ENCODE measurements around the gene ID4.
A peak's percentile ranks its signal among the peaks of the same experiment; 100 is the strongest.

The ID4 gene

DNA sequence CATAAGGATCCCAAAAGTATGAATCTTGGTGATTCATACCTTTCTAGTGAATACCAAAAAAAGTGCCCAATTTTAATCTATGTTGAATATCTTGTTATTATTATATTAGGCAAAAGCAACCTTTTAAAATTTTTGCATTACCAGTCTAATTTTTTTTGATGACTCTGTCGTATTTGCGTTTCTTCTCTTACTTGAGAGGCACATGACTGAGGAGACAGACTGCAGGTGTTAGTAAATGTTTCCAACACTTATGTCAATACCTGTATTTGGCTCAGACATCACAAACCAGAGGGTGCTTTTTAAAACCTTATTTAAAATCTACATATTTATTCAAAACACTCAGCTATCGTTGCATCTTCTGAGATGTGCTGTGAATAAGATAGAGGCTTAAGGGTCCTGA is 27.1 kb downstream of the ID4 start:
- DNase-seq, result peak; percentile 16

DNA sequence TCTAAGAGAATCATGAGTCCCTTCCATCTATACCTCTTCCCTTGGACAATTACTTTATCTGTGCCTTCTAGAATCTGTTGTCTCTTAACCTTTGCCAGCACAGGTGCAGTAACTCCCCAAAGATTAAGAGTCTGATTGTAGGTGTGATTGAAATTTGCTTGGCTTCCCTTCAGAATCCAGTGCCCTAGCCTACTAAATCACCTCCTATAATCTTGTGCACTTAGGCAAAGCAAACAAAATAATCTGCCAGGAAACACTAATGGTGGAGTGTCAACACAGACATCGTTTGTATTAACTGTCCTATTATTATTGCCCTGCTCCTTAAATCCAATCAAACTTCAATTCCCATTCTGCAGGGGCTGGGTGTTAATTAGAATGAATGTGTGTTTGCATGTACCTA is 28.0 kb downstream of the ID4 start:
- peak; percentile 72 for DNase-seq

DNA sequence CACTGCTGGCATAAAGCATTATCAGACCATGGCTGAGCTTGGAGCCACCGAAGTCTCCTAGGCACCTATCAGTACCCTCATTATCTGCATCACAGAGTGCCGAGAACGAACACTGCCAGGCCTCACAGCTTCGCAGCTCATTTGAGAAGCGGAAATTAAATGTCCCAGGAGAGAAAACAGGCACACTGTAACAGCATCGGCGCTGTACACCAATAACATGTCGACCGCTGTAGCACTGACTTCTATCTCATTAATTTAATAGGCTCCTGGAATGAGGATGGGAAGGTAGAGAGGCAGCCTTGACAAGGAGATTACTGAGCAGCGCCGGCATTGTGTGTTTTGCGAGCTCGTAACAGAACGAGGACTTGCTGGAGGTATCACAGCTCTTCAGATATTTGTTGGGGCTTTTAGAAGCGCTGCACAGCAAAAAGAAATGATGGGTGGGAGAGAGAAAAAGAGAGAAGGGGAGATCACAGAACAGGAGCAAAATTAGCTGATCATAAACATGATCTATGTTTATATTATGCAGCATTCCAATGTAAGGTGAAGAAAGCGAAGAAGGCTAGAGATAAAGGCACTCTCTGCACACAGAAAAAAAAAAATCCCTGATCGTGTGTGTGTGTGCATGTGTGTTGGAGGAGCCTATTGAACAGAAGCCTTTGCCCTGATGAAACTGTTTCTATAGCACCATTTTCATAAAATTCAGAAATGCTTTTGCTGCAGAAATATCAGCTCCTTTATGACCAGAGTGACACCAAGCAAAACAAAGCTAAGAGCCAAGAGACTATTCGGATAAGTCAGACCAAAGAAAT is 29.2 kb downstream of the ID4 start:
- DNase-seq, result no peak

DNA sequence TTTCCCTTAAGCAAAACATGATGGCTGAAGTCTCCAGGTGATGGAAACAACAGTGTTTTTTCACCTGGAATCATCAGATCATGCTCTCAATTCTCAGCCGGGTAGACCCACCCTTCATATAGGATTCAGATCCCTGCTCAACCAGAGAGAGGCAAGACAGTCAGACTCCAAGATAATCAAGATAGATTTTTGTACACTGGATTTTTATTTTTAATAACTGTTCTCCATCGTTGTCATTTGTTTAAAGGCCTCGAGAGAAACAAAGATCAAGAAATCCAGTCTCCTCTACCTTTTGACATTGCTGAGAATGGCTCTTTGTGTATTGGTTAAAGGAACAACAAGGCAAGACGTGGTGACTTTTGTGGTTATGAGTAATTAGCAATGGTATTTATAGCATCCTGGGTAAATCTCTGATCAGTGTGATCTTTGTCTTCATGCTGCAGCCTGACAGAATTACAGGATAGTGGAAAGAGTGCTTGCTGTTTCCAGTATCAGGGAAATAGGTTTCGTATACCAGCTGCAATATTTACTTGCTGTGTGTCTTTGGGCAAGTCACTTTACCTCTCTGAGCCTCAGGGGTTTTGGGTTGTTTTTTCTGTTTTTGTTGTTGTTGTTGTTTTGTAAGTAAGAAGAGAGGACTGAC is 29.9 kb downstream of the ID4 start:
- no peak for DNase-seq

DNA sequence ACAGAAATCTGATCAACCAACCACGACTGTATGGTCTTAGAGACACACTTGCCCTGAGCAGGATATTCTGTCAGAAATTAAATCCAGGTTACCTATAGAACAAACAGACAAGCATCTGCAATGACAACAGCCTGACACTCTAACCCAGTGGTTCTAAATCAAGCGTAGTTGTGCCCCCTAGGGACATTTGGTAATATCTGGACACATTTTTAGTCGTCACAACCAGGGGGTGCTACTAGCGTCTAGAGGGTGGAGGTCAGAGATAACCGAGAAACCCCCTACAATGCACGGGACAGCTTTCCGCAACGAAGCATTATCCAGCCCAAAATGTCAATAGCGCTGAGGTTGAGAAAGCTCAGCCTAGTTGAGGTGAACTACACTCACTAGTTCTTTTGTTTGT is 32.3 kb downstream of the ID4 start:
- DNase-seq, result no peak

DNA sequence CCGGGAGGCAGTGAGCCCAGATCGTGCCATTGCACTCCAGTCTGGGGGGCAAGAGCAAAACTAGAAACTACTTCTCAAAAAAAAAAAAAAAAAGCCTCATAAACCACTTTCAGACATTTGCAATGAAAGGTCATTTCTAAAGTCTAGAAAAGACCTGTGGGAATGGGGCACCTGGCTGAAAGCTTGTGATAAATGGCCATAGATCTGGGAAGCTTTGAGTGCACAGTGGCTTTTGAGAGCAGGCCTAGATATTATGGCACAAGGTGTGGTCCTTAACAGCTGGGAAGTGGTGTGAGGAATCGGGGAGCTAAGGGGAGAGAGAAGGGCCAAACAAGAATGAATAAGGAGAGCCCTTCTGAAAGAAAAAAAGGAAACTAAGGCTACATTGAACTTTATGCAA is 33.2 kb downstream of the ID4 start:
- DNase-seq, result no peak

DNA sequence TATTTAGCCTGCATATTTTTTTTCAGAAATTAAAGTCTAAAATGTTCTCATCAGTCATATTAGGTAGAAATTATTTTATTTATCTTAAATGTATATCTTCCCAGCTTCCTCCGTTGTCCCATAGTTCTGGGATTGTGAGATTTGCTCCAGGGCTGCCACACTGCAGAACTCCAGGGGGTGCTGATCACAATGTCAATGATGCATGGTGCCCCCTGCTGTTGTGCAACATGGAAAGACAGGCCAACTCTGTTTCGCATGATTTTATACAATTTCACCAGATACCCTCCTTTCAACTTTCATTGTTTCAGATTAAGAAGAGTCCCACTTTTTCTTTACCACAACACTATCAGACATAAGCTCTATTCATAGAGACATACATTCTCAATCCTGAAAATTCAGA is 35.9 kb downstream of the ID4 start:
- no peak for DNase-seq

DNA sequence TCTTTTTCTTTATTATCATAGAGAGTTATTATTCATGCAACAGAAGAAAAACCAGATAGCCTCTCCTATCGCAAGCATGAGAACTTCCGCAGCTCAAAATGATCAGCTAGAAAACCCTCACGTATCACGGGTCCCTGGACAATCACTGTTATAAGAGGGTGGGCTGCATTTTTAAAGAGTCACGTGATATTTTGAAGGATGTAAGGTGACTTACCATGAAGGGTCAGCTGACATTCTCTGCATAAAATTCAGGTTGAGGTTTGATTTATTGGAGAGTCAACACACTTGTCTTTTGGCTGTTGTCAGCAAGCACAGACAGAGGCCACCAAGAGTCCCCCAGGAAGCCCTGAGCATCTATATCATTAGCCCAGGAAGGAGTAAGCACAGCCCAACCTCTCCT is 39.5 kb downstream of the ID4 start:
- DNase-seq, result no peak

DNA sequence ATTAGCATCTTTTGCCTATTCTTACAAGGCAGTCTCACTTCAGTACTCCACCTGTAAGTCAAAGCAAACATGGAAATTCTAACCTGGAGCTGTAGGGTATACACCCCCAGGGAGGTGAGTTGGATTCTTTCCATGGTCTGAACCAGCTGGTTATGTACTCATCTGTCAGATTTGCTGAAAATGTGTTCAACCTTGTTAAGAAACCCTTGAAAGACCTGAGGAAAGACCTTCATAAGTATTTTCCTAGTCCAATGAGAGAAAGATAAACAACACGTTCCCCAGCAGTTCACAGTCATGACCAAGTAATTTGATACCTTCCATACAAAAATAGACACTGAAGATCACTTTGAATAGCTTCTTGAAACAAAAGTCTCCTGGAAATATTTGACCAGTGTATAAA is 42.5 kb downstream of the ID4 start:
- peak; percentile 34 for DNase-seq

DNA sequence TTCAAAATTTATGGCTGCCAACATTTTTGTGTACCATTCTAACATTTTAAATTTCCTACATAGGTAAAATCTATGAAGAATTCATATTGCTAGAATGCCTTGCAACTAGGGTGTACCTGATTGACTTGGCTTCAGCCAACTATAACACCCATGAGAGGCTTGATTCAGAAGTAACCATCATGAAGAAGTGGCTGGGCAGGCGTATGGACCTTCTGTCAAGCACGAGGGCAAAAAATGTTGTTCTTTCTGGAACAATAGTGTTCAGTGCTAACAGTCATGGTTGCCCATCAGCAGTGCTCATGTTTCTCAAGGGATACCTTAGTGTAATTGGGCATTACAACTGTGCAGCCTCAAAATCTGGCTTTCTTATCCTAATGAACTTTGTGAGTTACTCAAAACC is 42.9 kb downstream of the ID4 start:
- DNase-seq, result no peak

DNA sequence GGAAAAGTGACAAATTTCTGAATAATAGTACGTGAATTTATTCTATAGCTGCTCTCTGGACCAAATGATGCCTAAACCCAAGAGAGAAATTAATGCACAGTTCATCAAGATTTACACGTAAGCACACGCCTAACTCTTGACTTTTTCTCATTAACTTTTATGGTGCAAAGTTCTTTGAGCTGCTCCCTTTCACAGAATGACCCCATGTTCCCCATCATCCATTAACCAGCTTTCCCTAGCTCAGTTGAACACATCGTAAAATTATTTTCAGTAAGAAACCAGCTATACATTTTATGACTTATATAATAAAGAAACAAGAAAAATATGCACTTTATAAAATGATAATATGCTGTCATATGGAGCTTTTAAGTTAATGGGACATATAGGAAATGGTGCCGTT is 54.3 kb downstream of the ID4 start:
- DNase-seq, result no peak

Measured in COR-L47 (cell line).